HG03097 (cell line): Measurements from ENCODE around the gene RAI14.

Experiments used
- ATAC-seq: cut with Tn5 transposase; IDR thresholded peaks from one replicate; pipeline ENCODE4 v1.9.1; 2021; ENCODE audit not compliant: unreplicated experiment, low FRiP score

Gene RAI14

GRCh38 chr5:34656001-34656699 is at the start of gene RAI14:
Gene RAI14, plus strand, starts transcription at chr5:34656328. Its CDS starts 30,592 bp downstream, at chr5:34686920.
- no peak for ATAC-seq

- ATAC-seq, result no peak
These were observed 47.8 kb upstream of the RAI14 start for GRCh38 chr5:34608368-34608767.

DNA sequence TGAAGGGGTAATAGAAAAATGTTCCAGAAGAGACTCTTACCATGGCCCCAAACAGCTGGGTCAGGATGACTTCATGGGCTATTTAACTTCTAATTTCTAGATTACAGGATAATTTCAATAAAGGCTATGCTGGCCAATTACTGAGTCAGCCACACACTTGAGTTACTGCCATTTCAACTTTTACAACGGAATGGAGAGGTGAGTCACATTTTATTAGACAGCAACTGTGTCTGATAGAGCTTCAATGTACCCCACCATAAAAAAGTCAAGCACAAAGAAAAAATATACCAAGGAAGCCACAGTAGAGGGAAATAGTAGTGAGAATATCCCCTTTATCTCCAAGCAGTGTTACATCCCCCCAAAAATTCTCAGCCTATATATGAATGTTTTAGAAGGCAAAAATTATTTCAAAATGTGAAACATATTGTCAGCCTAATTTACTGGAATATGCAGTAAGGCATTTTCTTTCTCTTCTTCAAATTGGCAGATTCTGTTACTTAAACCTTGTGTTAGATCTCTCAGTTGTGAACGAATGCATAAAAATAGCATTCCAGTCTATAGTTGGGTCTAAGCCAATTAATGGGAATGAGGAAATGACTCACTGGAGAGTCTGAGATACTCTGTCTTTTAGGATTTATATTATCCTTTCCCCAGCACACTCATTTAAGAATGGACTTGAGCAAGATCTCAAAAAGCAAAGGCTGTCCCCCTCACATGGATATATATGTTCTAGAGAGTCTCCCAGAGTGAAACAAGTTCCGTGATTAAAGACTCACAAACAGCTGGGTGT is 47.1 kb upstream of the RAI14 start:
- no peak for ATAC-seq

DNA sequence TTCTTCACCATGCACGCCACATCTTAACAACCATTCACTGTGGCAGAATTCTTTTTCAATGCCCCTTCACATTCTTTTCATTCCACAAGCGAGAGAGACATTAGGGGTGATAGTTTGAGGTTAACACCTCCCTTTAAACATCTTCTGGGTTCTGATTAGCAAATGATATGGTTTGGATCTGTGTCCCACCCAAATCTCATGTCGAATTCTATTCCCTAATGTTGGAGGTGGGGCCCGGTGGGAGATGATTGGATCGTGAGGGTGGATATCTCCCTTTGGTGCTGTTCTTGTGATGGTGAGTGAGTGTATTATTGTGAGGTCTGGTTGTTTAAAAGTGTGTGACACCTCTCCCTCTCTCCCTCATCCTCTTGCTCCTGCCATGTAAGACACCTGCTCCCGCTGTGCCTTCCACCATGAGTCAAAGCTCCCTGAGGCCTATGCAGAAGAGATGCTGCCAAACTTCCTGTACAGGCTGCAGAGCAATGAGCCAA is 46.1 kb upstream of the RAI14 start:
- no peak for ATAC-seq

GRCh38 chr5:34610546-34610945 is 45.6 kb upstream of the RAI14 start:
- no peak for ATAC-seq

- no peak for ATAC-seq
These were observed 44.4 kb upstream of the RAI14 start for GRCh38 chr5:34611464-34612415.

DNA sequence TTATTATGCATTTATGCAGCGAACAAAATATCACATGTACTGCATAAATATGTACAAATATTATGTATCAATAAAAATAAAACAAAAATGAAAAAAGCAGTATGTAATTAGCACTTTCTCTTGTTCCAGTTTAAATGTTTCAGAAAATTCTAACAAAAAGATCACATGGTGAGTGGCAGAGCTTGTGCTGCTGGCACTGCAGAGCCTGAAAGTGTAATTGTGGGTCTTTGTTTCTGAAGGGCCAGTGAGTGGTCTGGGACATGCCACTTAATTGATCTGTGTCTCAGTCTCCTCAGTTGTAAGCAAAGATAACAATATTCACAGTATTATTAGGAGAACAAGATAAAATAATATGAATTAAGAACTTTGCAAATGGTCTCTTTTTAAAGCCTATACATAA is 39.5 kb upstream of the RAI14 start:
- ATAC-seq, result no peak

- no peak for ATAC-seq
These were observed 37.6 kb upstream of the RAI14 start for GRCh38 chr5:34618371-34619065.

- no peak for ATAC-seq
These were observed 35.9 kb upstream of the RAI14 start for GRCh38 chr5:34620185-34620584.

GRCh38 chr5:34621277-34622097 is 34.6 kb upstream of the RAI14 start:
- no peak for ATAC-seq

DNA sequence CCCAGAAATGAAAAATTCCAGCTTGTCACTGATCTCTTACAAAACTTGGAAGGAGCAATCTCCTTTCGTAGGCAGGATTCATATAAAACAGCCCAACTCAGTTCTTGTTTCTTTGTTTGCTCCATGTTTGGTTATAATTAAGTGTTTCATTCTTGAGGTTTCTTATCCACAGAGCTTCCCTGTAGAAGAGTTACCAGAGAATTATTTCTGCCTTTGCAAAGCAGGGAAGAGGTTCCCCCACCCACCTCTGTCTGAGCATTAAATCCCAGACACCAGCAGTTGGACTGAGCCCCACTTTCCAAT is 34.1 kb upstream of the RAI14 start:
- ATAC-seq, result no peak

DNA sequence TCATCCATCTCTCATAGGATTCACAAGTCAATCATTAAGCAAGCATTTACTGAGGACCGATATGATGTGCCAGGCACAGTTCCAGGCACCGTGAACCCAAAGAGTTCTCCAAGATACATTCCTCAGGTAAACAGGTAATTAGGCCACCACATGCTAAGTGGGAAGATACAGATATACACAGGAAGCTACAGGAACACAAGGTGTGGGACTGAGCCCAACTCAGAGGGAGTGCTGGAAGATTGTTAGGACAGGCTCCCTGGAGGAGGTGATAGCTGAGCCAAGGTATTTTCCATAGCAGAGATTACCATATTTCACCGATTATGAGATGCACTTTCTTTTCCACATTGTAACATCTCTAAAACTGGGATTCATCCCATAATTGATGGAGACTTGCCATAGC is 31.4 kb upstream of the RAI14 start:
- no peak for ATAC-seq

- no peak for ATAC-seq
These were observed 30.9 kb upstream of the RAI14 start for GRCh38 chr5:34625246-34625645.

DNA sequence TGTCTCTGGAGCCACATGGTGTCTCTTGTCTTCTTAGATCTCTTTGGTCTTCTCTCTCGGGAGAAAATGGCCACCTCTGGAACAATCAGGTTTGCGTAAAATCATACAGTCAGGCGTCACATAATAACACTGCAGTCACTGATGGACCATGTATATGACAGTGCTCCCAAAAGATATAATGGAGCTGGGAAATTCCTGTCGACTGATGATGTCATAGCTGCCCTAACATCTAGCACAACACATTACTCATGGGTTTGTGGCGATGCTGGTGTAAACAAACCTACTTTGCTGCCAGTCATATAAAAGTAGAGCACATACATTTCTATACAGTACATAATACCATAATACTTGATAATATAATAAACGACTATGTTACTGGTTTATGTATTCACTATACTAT is 30.1 kb upstream of the RAI14 start:
- no peak for ATAC-seq

- no peak for ATAC-seq
These were observed 29.4 kb upstream of the RAI14 start for GRCh38 chr5:34626751-34627150.

GRCh38 chr5:34627794-34628193 is 28.3 kb upstream of the RAI14 start:
- no peak for ATAC-seq

GRCh38 chr5:34628373-34628772 is 27.8 kb upstream of the RAI14 start:
- no peak for ATAC-seq

DNA sequence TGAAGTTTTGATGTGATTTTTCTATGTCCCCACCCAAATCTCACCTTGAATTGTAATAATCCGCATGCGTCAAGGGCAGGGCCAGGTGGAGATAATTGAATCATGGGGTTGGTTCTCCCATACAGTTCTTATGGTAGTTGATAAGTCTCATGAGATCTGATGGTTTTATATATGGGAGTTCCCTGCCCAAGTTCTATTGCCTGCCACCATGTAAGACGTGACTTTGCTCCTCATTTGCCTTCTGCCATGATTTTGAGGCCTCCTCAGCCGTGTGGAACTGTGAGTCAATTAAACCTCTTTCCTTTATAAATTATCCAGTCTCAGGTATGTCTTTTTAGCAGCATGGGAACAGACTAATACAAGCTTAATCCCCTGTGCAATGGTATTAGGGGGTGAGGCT is 25.5 kb upstream of the RAI14 start:
- ATAC-seq, result no peak

- no peak for ATAC-seq
These were observed 23.2 kb upstream of the RAI14 start for GRCh38 chr5:34632807-34633422.
